Loucy (cell line): ENCODE measurements around the gene MSL3B.

Experiments used
- H2AFZ ChIP-seq: fragments of 200-600 bp; sonication (generic); 2 replicates; pipeline ENCODE4 v1.6.0; 2016; ENCODE audit warnings: antibody characterized with exemption, mild to moderate bottlenecking, low read length, moderate library complexity
- H3F3A ChIP-seq: fragments of 200-600 bp; 2 replicates; pipeline ENCODE4 v1.6.0; 2016; ENCODE audit warnings: antibody characterized with exemption, low read depth, mild to moderate bottlenecking
- H3K27me3 ChIP-seq: fragments of 200-600 bp; sonication (generic); 2 replicates; pipeline ENCODE4 v1.6.1; 2014; ENCODE audit warnings: low read length, mild to moderate bottlenecking; ENCODE audit not compliant: insufficient read depth, poor library complexity, severe bottlenecking
- H3K36me3 ChIP-seq: fragments of 200-600 bp; sonication (generic); 2 replicates; pipeline ENCODE4 v1.6.1; 2016; ENCODE audit warnings: low read length; ENCODE audit not compliant: insufficient read depth
- H3K4me1 ChIP-seq: fragments of 200-600 bp; sonication (generic); 2 replicates; pipeline ENCODE4 v1.5.1; 2014; ENCODE audit warnings: low read length, mild to moderate bottlenecking; ENCODE audit not compliant: insufficient read depth, poor library complexity, severe bottlenecking
- H3K4me2 ChIP-seq: fragments of 200-600 bp; sonication (generic); 2 replicates; pipeline ENCODE4 v1.6.0; 2014; ENCODE audit warnings: antibody characterized with exemption, low read length, low read depth, mild to moderate bottlenecking; ENCODE audit not compliant: poor library complexity, severe bottlenecking
- H3K4me3 ChIP-seq: fragments of 200-600 bp; sonication (generic); 2 replicates; pipeline ENCODE4 v1.5.1; 2014; ENCODE audit warnings: low read length, mild to moderate bottlenecking, mixed read lengths; ENCODE audit not compliant: poor library complexity, severe bottlenecking
- H3K79me2 ChIP-seq: fragments of 200-600 bp; sonication (generic); 2 replicates; pipeline ENCODE4 v1.6.1; 2014; ENCODE audit warnings: low read length; ENCODE audit not compliant: insufficient read depth
- H3K9ac ChIP-seq: fragments of 200-600 bp; sonication (generic); 2 replicates; pipeline ENCODE4 v1.6.0; 2014; ENCODE audit warnings: mild to moderate bottlenecking, low read depth, low read length, moderate library complexity; ENCODE audit not compliant: poor library complexity, severe bottlenecking
- H3K9me2 ChIP-seq: fragments of 200-600 bp; sonication (generic); replicated peaks from 2 replicates; pipeline ENCODE4 v1.6.1; 2016; ENCODE audit warnings: low read depth, low read length, mixed read lengths
- H3K9me3 ChIP-seq: fragments of 200-600 bp; sonication (generic); 2 replicates; pipeline ENCODE4 v1.6.1; 2014; ENCODE audit warnings: mild to moderate bottlenecking, antibody characterized with exemption, low read length, low read depth; ENCODE audit not compliant: insufficient read depth
- H4K20me1 ChIP-seq: fragments of 200-600 bp; sonication (generic); 2 replicates; pipeline ENCODE4 v1.6.0; 2014; ENCODE audit warnings: antibody characterized with exemption, low read length, mild to moderate bottlenecking; ENCODE audit not compliant: insufficient read depth, poor library complexity, severe bottlenecking
- CTCF ChIP-seq: fragments of 200-600 bp; sonication (generic); conservative IDR thresholded peaks from 2 replicates; pipeline ENCODE4 v1.5.1; 2014; ENCODE audit warnings: mild to moderate bottlenecking, antibody characterized with exemption, low read length
- EZH2phosphoT487 ChIP-seq: fragments of 200-600 bp; IDR thresholded peaks from 2 replicates; pipeline ENCODE4 v1.6.1; 2018; ENCODE audit warnings: antibody characterized with exemption, mild to moderate bottlenecking, moderate library complexity, borderline replicate concordance

The MSL3B gene

GRCh38 chr2:233857511-233858141 lies 10.6 kb downstream of the MSL3B start:
- Histone ChIP-seq H3K9ac (no peak overlapping the region), H3K79me2 (peaks cover 24% of the 10 kb centered on the region), H3F3A (no peaks in the 10 kb centered on the region), H3K4me1 (peaks cover 17% of the 10 kb centered on the region), H3K36me3 (0 out of 2 replicates have a peak, but pooled peaks cover 3% of the 10 kb centered on the region), H3K27me3 (peaks cover 12% of the 10 kb centered on the region), H2AFZ (no peak overlapping the region), H4K20me1 (peaks cover 12% of the 10 kb centered on the region), H3K9me3 (no peaks in the 10 kb centered on the region), H3K9me2 (no peaks in the 10 kb centered on the region), H3K4me2 (no peak overlapping the region), H3K4me3 (no peak overlapping the region)
- TF ChIP-seq CTCF = peak; percentile 92
- TF ChIP-seq EZH2phosphoT487 = no peak

GRCh38 chr2:233856184-233856583 lies 12.0 kb downstream of the MSL3B start:
- H3F3A ChIP-seq = no peaks in the 10 kb centered on the region
- no peak overlapping the region for H3K4me3 ChIP-seq
- H3K4me2 ChIP-seq = no peak overlapping the region
- no peak for TF ChIP-seq CTCF
- TF ChIP-seq EZH2phosphoT487 = no peak
- no peak overlapping the region for H3K9ac ChIP-seq
- peaks cover 38% of the 10 kb centered on the region for H3K79me2 ChIP-seq
- H3K9me2 ChIP-seq = no peaks in the 10 kb centered on the region
- no peaks in the 10 kb centered on the region for H3K9me3 ChIP-seq
- peaks cover 12% of the 10 kb centered on the region for H3K27me3 ChIP-seq
- no peak overlapping the region for H2AFZ ChIP-seq
- H4K20me1 ChIP-seq = peaks cover 26% of the 10 kb centered on the region
- peaks cover 30% of the 10 kb centered on the region for H3K4me1 ChIP-seq
- peaks cover 11% of the 10 kb centered on the region; the same call in 1 of the 2 replicates for H3K36me3 ChIP-seq

- Histone ChIP-seq H3F3A (no peaks in the 10 kb centered on the region), H2AFZ (no peak overlapping the region), H3K9me2 (no peaks in the 10 kb centered on the region), H3K9ac (peak overlapping the region; percentile 100), H4K20me1 (peaks cover 35% of the 10 kb centered on the region), H3K4me1 (peaks cover 38% of the 10 kb centered on the region), H3K4me3 (peak overlapping the region; percentile 97), H3K36me3 (peaks cover 20% of the 10 kb centered on the region; the same call in 1 of the 2 replicates), H3K79me2 (peaks cover 47% of the 10 kb centered on the region), H3K4me2 (peak overlapping the region; percentile 78), H3K27me3 (peaks cover 6% of the 10 kb centered on the region), H3K9me3 (no peaks in the 10 kb centered on the region)
- no peak for TF ChIP-seq CTCF
Observed at GRCh38 chr2:233855345-233855744, 12.8 kb downstream of the MSL3B start.
